ENCODE results near the gene RASA1. TPM values are rescaled to one million over a fixed set of nuclear protein-coding genes. Genes with fewer than 3 reads are reported as not detected.

RASA1 gene
- total and polyA plus RNA-seq, 9 of the 15 experiments (the other 6 are each of a cell fraction or from before 2014, with no cell fraction given), result 3.2 to 17.3 (median 9.2) TPM

DNA sequence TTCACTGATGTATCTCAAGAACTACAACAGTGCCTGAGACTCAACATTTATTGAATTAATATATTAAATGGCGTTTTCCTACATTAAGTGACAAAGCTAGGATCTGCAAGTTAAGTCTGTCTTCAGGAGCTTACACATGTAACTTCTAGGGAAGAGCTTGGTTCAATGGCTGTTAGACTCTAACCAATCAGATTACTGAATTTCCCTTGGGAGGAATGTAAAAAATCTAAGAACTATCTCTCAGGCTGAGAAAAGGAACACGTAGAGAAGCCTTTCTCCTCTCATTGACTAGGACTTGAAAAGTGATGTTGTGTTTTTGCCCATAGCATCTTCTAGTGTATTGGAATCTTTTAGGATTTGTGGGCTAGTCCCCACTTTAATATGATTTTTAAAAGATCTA, 91.4 kb downstream of the RASA1 start:
- Histone ChIP-seq H3K4me2 (ENCODE audit: insufficient read depth, low read length) (no peak overlapping the region), H3K9me1 (ENCODE audit: control insufficient read depth, insufficient read depth, low read length) (no peaks in the 10 kb centered on the region), H3K27ac (ENCODE audit: extremely low read depth, low read depth, low read length) (no peak overlapping the region), H3K4me3 (no peak overlapping the region), H3K9ac (ENCODE audit: insufficient read depth in 1 of 2, low read depth in 2 of 2, low read length in 2 of 2) (no peak overlapping the region), H3K79me2 (ENCODE audit: control insufficient read depth, insufficient read depth, low read length) (no peaks in the 10 kb centered on the region), H3K4me1 (replicated peaks in 1 of 2; ENCODE audit: control insufficient read depth in 2 of 2, insufficient read depth in 2 of 2, low read length in 2 of 2) (no peaks in the 10 kb centered on the region), H3K9me3 (replicated peaks; ENCODE audit: control insufficient read depth, insufficient read depth, low read depth, low read length) (no peaks in the 10 kb centered on the region), H3K36me3 (ENCODE audit: control insufficient read depth, insufficient read depth, low read length) (peaks cover 50% of the 10 kb centered on the region), H3K27me3 (ENCODE audit: control insufficient read depth in 2 of 2, insufficient read depth in 2 of 2, low read length in 2 of 2) (no peaks in the 10 kb centered on the region), H2AFZ (ENCODE audit: low read depth, low read length) (no peak overlapping the region), H4K20me1 (replicated peaks; ENCODE audit: control insufficient read depth, insufficient read depth, low read length) (no peaks in the 10 kb centered on the region)
- TF ChIP-seq, protein P1, sequence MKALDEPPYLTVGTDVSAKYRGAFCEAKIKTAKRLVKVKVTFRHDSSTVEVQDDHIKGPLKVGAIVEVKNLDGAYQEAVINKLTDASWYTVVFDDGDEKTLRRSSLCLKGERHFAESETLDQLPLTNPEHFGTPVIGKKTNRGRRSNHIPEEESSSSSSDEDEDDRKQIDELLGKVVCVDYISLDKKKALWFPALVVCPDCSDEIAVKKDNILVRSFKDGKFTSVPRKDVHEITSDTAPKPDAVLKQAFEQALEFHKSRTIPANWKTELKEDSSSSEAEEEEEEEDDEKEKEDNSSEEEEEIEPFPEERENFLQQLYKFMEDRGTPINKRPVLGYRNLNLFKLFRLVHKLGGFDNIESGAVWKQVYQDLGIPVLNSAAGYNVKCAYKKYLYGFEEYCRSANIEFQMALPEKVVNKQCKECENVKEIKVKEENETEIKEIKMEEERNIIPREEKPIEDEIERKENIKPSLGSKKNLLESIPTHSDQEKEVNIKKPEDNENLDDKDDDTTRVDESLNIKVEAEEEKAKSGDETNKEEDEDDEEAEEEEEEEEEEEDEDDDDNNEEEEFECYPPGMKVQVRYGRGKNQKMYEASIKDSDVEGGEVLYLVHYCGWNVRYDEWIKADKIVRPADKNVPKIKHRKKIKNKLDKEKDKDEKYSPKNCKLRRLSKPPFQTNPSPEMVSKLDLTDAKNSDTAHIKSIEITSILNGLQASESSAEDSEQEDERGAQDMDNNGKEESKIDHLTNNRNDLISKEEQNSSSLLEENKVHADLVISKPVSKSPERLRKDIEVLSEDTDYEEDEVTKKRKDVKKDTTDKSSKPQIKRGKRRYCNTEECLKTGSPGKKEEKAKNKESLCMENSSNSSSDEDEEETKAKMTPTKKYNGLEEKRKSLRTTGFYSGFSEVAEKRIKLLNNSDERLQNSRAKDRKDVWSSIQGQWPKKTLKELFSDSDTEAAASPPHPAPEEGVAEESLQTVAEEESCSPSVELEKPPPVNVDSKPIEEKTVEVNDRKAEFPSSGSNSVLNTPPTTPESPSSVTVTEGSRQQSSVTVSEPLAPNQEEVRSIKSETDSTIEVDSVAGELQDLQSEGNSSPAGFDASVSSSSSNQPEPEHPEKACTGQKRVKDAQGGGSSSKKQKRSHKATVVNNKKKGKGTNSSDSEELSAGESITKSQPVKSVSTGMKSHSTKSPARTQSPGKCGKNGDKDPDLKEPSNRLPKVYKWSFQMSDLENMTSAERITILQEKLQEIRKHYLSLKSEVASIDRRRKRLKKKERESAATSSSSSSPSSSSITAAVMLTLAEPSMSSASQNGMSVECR (CRISPR knock-in tag; IDR thresholded peaks at IDR 0.05), result no peak
- TF ChIP-seq, protein P2, sequence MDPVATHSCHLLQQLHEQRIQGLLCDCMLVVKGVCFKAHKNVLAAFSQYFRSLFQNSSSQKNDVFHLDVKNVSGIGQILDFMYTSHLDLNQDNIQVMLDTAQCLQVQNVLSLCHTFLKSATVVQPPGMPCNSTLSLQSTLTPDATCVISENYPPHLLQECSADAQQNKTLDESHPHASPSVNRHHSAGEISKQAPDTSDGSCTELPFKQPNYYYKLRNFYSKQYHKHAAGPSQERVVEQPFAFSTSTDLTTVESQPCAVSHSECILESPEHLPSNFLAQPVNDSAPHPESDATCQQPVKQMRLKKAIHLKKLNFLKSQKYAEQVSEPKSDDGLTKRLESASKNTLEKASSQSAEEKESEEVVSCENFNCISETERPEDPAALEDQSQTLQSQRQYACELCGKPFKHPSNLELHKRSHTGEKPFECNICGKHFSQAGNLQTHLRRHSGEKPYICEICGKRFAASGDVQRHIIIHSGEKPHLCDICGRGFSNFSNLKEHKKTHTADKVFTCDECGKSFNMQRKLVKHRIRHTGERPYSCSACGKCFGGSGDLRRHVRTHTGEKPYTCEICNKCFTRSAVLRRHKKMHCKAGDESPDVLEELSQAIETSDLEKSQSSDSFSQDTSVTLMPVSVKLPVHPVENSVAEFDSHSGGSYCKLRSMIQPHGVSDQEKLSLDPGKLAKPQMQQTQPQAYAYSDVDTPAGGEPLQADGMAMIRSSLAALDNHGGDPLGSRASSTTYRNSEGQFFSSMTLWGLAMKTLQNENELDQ (CRISPR knock-in tag; IDR thresholded peaks at IDR 0.05; ENCODE audit: borderline replicate concordance), result no peak
- TF ChIP-seq, protein P3, sequence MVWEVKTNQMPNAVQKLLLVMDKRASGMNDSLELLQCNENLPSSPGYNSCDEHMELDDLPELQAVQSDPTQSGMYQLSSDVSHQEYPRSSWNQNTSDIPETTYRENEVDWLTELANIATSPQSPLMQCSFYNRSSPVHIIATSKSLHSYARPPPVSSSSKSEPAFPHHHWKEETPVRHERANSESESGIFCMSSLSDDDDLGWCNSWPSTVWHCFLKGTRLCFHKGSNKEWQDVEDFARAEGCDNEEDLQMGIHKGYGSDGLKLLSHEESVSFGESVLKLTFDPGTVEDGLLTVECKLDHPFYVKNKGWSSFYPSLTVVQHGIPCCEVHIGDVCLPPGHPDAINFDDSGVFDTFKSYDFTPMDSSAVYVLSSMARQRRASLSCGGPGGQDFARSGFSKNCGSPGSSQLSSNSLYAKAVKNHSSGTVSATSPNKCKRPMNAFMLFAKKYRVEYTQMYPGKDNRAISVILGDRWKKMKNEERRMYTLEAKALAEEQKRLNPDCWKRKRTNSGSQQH (CRISPR knock-in tag; IDR thresholded peaks at IDR 0.05), result no peak
- no peak for TF ChIP-seq ZNF785 (CRISPR knock-in tag; IDR thresholded peaks at IDR 0.05)
- no peak for TF ChIP-seq CBX8 (IDR thresholded peaks at IDR 0.05; ENCODE audit: borderline replicate concordance, extremely low read depth, low read depth, low read length, poor library complexity, severe bottlenecking)
- intact Hi-C loops (cut with micrococcal nuclease) (no loop called here), in situ Hi-C loops (cut with MboI) (no loop called here)
- ATAC-seq (no peak), DNase-seq (ENCODE audit: extremely low read depth in 1 of 4, low spot score in 3 of 4) (no peak), FAIRE-seq (no peak)
- POLR2A ChIA-PET, result interaction anchor here (0.6 kb wide), 1 partner anchor 10 kb away, joined by 3 read pairs; no protein-coding TSS in a partner anchor
- CTCF ChIA-PET (ENCODE audit: low intra/inter-chr PET ratio), result interaction anchor here (0.6 kb wide), 1 partner anchor 15 kb away, joined by 4 read pairs; no protein-coding TSS in a partner anchor
- 58% methylated on average over 2 of the region's 2 CpGs for WGBS (ENCODE audit: insufficient coverage, low coverage, missing lambda C conversion rate)
- BruUV-seq (replicated peaks), result no TSS peak

Data from K562 (cell line).